Spleen (tissue), 11 donors: ENCODE data around the gene USP49. TPM values are rescaled to one million over a fixed set of nuclear protein-coding genes. Genes with fewer than 3 reads are reported as not detected.

Experiments
- DNase-seq: peaks from one replicate; pipeline ENCODE4 v3.0.0-alpha.2; 2020
- H3K27ac ChIP-seq, 8 donors: fragments of 200-600 bp; sonication (generic) in 7 of 8; 1 replicate in 4 of 8; 2 replicates in 4 of 8; pipeline versions ENCODE4 v1.5.0 to v1.8.0; 2016 to 2021; ENCODE audit warnings: inconsistent platforms in 4 of 8, mild to moderate bottlenecking in 4 of 8, moderate library complexity in 1 of 8
- H3K27me3 ChIP-seq, 7 donors: fragments of 200-600 bp; sonication (generic) in 6 of 7; replicated peaks in 1 of 7; 1 replicate in 4 of 7; 2 replicates in 3 of 7; pipeline versions ENCODE4 v1.5.0 to v1.8.0; 2016 to 2021; ENCODE audit warnings: inconsistent platforms in 3 of 7, mild to moderate bottlenecking in 1 of 7
- H3K36me3 ChIP-seq, 6 donors: fragments of 200-600 bp; sonication (generic) in 5 of 6; 1 replicate in 4 of 6; 2 replicates in 2 of 6; pipeline versions ENCODE4 v1.5.0 to v1.8.0; 2016 to 2021; ENCODE audit warnings: inconsistent platforms in 2 of 6
- H3K4me1 ChIP-seq, 6 donors: fragments of 200-600 bp; sonication (generic) in 5 of 6; 1 replicate in 3 of 6; 2 replicates in 3 of 6; pipeline versions ENCODE4 v1.5.0 to v1.8.0; 2016 to 2021; ENCODE audit warnings: inconsistent platforms in 3 of 6
- H3K4me3 ChIP-seq, 8 donors: fragments of 200-600 bp; sonication (generic) in 7 of 8; 1 replicate in 4 of 8; 2 replicates in 4 of 8; pipeline versions ENCODE4 v1.5.0 to v1.8.0; 2016 to 2021; ENCODE audit warnings: inconsistent platforms in 4 of 8, mild to moderate bottlenecking in 4 of 8, moderate library complexity in 2 of 8
- H3K9me3 ChIP-seq, 8 donors: fragments of 200-600 bp; sonication (generic) in 7 of 8; 1 replicate in 4 of 8; 2 replicates in 4 of 8; pipeline versions ENCODE4 v1.5.0 to v1.8.0; 2016 to 2021; ENCODE audit warnings: inconsistent platforms in 4 of 8
- CTCF ChIP-seq, 11 experiments: fragments of 200-600 bp in 7 of 11; fragments of 450-650 bp in 4 of 11; sonication (generic) in 4 of 11; IDR thresholded peaks in 8 of 11; conservative IDR thresholded peaks in 3 of 11; 1 replicate in 7 of 11; 2 replicates in 4 of 11; pipeline versions ENCODE4 v1.4.0 to v1.8.0; 2016 to 2021; ENCODE audit warnings: antibody characterized with exemption in 11 of 11, inconsistent platforms in 4 of 11, mild to moderate bottlenecking in 1 of 11
- POLR2A ChIP-seq, 3 donors: fragments of 450-650 bp; IDR thresholded peaks; one replicate each; pipeline ENCODE4 v1.5.1; 2017; ENCODE audit warnings: antibody characterized with exemption in 3 of 3, mild to moderate bottlenecking in 1 of 3
- POLR2AphosphoS5 ChIP-seq, 3 donors: sonication (generic); formaldehyde crosslinking; IDR thresholded peaks; one replicate each; pipeline ENCODE4 v1.5.1; 2017; ENCODE audit warnings: antibody characterized with exemption in 3 of 3
- WGBS, 5 donors: extraction: QIAGEN DNeasy Blood & Tissue Kit in 3 of 5; methylation state at CpG; one replicate each; pipeline versions ENCODE4 v1.1.5 to v1.1.7; 2013 to 2018; 5-methylcytosine and 5-hydroxymethylcytosine counted together
- intact Hi-C: fragments of 100-400 bp; cut with DNase I; formaldehyde crosslinking; loops from one replicate; pipeline ENCODE4 v1.15.0; 2023; ENCODE audit warnings: low total_unique reads
- polyA plus RNA-seq, 3 donors: library from polyadenylated mRNA; stranded (reverse); fragments of 200-250 nt; gene quantifications; one replicate each; pipeline ENCODE4 v1.2.1, GENCODE V29; 2013
- total RNA-seq, 7 donors: library from RNA; depleted of rRNA in 3 of 7; stranded (reverse); fragments of >200 nt in 3 of 7; fragmentation: NEBNext Ultra II Directional in 4 of 7; extraction: Animal tissue kit (Norgen Biotek cat#: 25700) in 4 of 7; gene quantifications; one replicate each; pipeline versions ENCODE4 v1.1.0 to v1.2.1, GENCODE V29; 2016 to 2021
- donor health status: healthy with polysubstance abuse.
- donor health status: DM: no; HTN: no; CAD: no; lungs with moderate emphysema.
- donor health status: DM: no; HTN: no; CAD: no.
- donor health status: Bipolar disorder and iron deficiency.
- donor health status: healthy.
- donor health status: DM: no; HTN: no; CAD: no.
- donor health status: DM: yes; HTN: yes; CAD: no.

Gene USP49
- total and polyA plus RNA-seq, 10 donors: 0.35 to 6.8 (median 4.2) TPM

GRCh38 chr6:41775293-41775882 lies 119.8 kb downstream of the USP49 start:
- Histone ChIP-seq H3K4me1 (peaks cover 6 to 47% (median 24%) of the 10 kb centered on the region in 6 donors), H3K36me3 (peaks cover 0 to 70% (median 54%) of the 10 kb centered on the region in 6 donors), H3K27me3 (no peaks in the 10 kb centered on the region), H3K27ac (no peak overlapping the region), H3K4me3 (no peak overlapping the region), H3K9me3 (no peaks in the 10 kb centered on the region)
- DNase-seq: peak; percentile 72
- WGBS, 5 donors: 88 to 95% (median 92%) methylated on average over 13 of the region's 13 CpGs
- TF ChIP-seq CTCF (IDR thresholded peaks at IDR 0.05 in 8 of 11, conservative IDR thresholded peaks at IDR 0.05 in 3 of 11) (no peak), POLR2A (IDR thresholded peaks at IDR 0.05) (no peak), POLR2AphosphoS5 (IDR thresholded peaks at IDR 0.05) (no peak)
- intact Hi-C loops: loop anchor here (10.0 kb wide), 1 partner anchor 171 kb away; no protein-coding TSS in a partner anchor

GRCh38 chr6:41774841-41775240 lies 120.3 kb downstream of the USP49 start:
- peaks cover 0 to 76% (median 56%) of the 10 kb centered on the region in 6 donors for H3K36me3 ChIP-seq
- no peak for TF ChIP-seq POLR2A (IDR thresholded peaks at IDR 0.05)
- no peak for TF ChIP-seq POLR2AphosphoS5 (IDR thresholded peaks at IDR 0.05)
- no peak for TF ChIP-seq CTCF (IDR thresholded peaks at IDR 0.05 in 8 of 11, conservative IDR thresholded peaks at IDR 0.05 in 3 of 11)
- H3K27ac ChIP-seq: no peak overlapping the region
- intact Hi-C loops: loop anchor here (10.0 kb wide), 1 partner anchor 170 kb away; no protein-coding TSS in a partner anchor
- H3K4me1 ChIP-seq: peaks cover 6 to 44% (median 23%) of the 10 kb centered on the region in 6 donors
- no peak overlapping the region for H3K4me3 ChIP-seq
- no peaks in the 10 kb centered on the region for H3K27me3 ChIP-seq
- WGBS, 5 donors: 85 to 96% (median 91%) methylated on average over 3 of the region's 3 CpGs
- peak; percentile 32 for DNase-seq
- no peaks in the 10 kb centered on the region for H3K9me3 ChIP-seq

- Histone ChIP-seq H3K4me1 (peaks cover 0 to 42% (median 14%) of the 10 kb centered on the region in 6 donors), H3K9me3 (no peaks in the 10 kb centered on the region), H3K36me3 (peaks cover 0 to 75% (median 52%) of the 10 kb centered on the region in 6 donors), H3K27me3 (no peaks in the 10 kb centered on the region), H3K27ac (no peak overlapping the region), H3K4me3 (no peak overlapping the region)
- DNase-seq: no peak
- WGBS, 5 donors: 82 to 90% (median 87%) methylated on average over 18 to 29 of the region's 29 CpGs
- intact Hi-C loops: loop anchor here (10.0 kb wide), 1 partner anchor 167 kb away; no protein-coding TSS in a partner anchor
- TF ChIP-seq POLR2AphosphoS5 (IDR thresholded peaks at IDR 0.05) (no peak), POLR2A (IDR thresholded peaks at IDR 0.05) (no peak), CTCF (IDR thresholded peaks at IDR 0.05 in 8 of 11, conservative IDR thresholded peaks at IDR 0.05 in 3 of 11) (no peak)
These were observed 123.9 kb downstream of the USP49 start for GRCh38 chr6:41771058-41771983.
